KG1 (cell line): ENCODE results near the gene ZNF276.

Experiments
- DNase-seq: peaks from one replicate; lab custom pipeline; 2025; lab: John Stamatoyannopoulos, UW

The ZNF276 gene

GRCh38 chr16:89716493-89716892 is 4.8 kb upstream of the ZNF276 start:
- no peak for DNase-seq

GRCh38 chr16:89716916-89717687 is 4.2 kb upstream of the ZNF276 start:
- DNase-seq, result no peak

- no peak for DNase-seq
Observed at GRCh38 chr16:89717688-89718505, 3.4 kb upstream of the ZNF276 start.

- peak; percentile 40 for DNase-seq
Observed at GRCh38 chr16:89720551-89720812, 855 bp upstream of the ZNF276 start.

GRCh38 chr16:89721546-89722391 is 432 bp downstream of the ZNF276 start:
- peak; percentile 83 for DNase-seq

- DNase-seq, result peak; percentile 39
Observed at GRCh38 chr16:89722392-89723278, 1.3 kb downstream of the ZNF276 start.

- DNase-seq, result no peak
Observed at GRCh38 chr16:89723279-89724250, 2.2 kb downstream of the ZNF276 start.

GRCh38 chr16:89727406-89728120 is 6.2 kb downstream of the ZNF276 start:
- no peak for DNase-seq

- DNase-seq, result no peak
Observed at GRCh38 chr16:89729293-89729692, 8.0 kb downstream of the ZNF276 start.

- DNase-seq, result no peak
Observed at GRCh38 chr16:89729863-89730593, 8.7 kb downstream of the ZNF276 start.

- DNase-seq, result no peak
Observed at GRCh38 chr16:89730610-89731234, 9.4 kb downstream of the ZNF276 start.

- no peak for DNase-seq
Observed at GRCh38 chr16:89732142-89732917, 11.0 kb downstream of the ZNF276 start.

- DNase-seq, result no peak
Observed at GRCh38 chr16:89732918-89733242, 11.5 kb downstream of the ZNF276 start.

GRCh38 chr16:89733322-89733721 is 12.0 kb downstream of the ZNF276 start:
- no peak for DNase-seq

- no peak for DNase-seq
Observed at GRCh38 chr16:89733792-89734191, 12.5 kb downstream of the ZNF276 start.

GRCh38 chr16:89736554-89736953 is 15.2 kb downstream of the ZNF276 start:
- DNase-seq, result no peak

GRCh38 chr16:89737341-89738071 is 16.2 kb downstream of the ZNF276 start:
- no peak for DNase-seq
